ENCODE results near the gene CAPN1.

Gene CAPN1

DNA sequence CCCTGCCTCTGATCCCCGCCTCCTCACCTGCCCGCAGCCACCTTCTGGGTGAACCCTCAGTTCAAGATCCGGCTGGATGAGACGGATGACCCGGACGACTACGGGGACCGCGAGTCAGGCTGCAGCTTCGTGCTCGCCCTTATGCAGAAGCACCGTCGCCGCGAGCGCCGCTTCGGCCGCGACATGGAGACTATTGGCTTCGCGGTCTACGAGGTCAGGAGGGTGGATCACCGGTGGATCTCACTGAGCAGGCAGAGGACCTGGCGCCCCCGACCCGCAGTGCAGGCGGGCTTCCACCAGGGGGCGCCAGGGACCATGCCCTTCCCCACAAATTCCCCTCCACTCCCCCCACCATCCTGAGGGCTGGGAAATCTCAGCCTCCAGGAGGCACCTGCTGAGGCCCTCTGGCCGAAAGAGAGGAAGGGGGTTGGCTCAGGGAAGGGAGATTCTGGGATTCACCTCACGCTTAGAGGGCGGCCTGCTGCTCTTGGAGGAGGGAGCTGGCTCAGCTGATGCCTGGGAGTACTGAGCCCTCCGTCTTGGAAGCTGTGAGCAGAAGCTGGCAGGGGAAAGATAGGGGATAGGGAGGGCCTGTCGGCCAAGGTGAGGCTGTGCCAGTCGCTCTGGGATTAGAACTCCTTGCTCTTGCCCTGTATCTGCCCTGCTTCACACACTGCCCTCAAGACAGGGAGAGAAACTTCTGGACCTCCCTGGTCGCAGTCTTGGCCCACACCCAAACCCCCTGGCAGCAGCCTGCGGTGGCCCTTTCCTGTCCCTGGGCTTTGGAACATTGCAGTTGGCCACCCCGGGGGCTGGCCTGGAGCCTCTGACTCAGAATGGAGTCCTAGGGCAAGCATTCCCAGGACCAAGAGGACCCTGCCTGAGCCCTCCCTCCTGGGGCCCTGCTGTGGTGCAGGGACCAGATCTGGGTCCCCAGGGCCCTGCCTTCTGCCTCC lies 23.2 kb downstream of the CAPN1 start:
- DNase-seq, result no peak

DNA sequence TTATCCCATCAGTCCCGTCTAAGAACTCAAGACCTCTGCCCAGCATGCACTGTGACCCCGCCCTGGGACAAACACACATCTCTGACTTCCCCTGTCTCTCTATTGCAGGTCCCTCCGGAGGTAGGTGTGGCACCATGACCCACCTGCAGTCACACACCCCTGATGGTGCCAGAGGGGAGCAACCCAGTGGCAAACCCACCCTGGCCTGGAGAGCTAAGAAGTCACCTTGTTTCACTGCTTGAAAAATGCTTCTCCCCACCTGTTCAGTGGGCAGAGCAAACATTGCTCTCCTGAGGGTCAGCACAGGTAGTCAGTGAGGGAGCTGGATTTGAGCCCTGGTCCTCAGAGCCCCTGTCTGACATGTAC lies 23.9 kb downstream of the CAPN1 start:
- DNase-seq, result no peak

DNA sequence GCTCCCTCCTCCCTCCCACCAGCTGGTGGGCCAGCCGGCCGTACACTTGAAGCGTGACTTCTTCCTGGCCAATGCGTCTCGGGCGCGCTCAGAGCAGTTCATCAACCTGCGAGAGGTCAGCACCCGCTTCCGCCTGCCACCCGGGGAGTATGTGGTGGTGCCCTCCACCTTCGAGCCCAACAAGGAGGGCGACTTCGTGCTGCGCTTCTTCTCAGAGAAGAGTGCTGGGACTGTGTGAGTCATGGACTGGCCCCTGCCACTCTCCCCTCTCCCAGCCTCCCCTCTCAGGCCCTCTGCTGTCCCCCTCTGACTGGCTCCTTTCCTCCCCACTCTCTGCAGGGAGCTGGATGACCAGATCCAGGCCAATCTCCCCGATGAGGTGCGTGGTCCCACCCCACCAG lies 24.7 kb downstream of the CAPN1 start:
- no peak for DNase-seq

DNA sequence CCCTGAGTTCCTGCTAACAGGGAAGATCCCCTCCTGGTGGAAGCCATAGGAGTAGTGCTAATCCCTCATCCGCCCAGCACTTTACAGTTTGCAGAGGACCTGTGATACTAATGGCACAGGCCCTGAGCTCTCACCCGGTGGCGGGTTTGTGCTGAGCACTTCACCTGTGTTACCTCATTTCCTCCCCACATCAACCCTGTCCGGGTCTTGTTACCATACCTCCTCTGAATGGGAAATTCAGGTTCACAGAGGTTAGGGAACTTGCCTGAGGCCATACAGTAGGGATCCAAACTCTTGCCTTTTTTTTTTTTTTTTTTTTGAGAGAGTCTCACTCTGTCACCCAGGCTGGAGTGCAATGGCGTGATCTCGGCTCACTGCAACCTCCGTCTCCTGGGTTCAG lies 25.2 kb downstream of the CAPN1 start:
- DNase-seq, result no peak

DNA sequence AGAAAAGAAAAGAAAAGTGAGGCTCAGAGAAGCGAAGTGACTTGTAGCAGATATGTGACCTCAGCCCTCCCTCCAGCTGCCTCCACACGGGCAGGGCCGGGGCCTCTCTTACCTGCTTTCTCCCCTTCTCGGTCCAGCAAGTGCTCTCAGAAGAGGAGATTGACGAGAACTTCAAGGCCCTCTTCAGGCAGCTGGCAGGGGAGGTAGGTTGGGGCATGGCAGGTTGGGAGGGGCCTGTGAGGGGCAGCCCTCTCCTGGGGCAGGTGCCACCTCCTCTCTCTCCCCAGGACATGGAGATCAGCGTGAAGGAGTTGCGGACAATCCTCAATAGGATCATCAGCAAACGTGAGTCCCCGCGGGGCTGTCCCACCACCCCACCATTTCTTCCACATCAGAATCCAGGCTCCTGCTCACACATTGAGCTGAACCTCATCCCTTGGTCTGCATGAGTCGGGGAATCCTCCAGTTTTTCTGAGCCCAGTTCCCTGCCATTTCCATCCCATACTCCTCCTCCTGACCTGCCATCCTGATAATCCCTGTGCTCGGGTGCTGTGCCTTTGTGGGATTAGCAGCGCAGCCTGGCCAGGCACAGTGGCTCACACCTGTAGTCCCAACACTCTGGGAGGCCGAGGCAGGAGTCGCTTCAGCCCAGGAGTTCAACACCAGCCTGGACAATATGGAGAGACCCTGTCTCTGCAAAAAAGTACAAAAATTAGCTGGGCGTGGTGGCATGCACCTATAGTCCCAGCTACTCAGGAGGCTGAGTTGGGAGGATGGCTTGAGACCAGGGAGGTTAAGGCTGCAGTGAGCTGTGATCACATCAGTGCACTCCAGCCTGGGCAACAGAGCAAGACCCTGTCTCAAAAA lies 26.4 kb downstream of the CAPN1 start:
- DNase-seq, result no peak

DNA sequence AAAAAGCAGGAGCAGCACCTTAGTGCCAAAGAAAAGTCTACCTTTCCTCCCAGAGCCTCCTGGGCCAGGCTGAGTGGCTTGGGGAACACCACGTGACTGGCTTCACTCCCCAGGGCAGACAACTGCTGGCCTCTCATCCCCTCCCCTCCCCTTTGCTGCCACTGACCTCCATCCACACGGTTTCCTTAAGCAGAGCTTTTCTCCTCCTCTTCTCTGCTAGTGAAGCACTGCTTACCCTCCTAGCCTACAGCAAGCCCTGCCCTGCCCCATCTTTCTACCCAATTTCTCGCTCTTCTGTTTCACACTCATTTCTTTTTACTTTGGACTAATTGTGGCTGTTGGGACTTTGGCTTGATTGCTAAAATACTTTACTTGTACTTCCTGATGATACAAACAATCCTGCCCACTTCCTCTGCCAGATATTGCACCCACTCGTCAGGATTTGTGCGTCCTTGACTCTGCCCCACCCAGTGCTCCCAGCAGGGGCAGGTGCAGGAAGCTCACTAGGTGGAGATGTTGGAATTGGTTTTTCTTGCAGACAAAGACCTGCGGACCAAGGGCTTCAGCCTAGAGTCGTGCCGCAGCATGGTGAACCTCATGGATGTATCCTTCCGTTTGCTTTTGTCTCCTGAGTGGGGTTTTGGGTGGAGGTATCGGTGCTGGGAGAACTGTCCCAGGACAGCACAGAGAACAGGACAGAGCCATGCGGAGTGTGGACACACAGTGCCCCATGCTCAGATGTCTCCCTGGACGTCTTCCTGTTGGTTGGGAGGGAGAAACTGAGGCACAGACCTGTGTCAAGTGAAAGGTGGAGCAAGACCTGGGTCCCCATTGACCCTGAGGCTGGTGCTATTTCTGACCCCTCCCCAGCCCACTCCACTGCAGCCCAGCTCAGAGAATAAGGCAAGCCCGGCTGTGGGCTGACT lies 27.3 kb downstream of the CAPN1 start:
- no peak for DNase-seq

DNA sequence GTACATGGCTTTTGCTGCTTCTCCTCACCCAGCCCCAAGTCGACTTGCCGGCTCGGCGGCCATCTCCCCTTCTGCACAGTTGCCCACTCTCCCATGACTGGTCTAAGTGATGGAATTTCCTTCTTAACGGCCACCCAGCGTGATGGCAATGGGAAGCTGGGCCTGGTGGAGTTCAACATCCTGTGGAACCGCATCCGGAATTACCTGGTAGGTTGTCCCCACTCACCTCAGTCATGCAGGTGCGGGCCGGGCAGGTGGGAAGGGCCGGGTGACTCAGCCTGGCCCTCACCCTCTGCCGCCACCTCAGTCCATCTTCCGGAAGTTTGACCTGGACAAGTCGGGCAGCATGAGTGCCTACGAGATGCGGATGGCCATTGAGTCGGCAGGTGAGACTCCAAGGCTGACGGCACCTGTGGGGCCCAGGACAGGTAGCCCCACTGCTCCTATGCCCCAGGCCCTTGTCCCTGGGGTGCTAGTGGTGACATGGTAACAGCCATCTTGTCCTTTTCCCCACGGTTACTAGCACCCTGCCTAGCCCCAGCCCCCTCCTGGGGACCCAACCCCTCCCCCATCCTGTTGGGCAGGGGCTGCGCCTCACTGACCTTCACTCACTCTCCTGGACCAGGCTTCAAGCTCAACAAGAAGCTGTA lies 28.1 kb downstream of the CAPN1 start:
- DNase-seq, result no peak

DNA sequence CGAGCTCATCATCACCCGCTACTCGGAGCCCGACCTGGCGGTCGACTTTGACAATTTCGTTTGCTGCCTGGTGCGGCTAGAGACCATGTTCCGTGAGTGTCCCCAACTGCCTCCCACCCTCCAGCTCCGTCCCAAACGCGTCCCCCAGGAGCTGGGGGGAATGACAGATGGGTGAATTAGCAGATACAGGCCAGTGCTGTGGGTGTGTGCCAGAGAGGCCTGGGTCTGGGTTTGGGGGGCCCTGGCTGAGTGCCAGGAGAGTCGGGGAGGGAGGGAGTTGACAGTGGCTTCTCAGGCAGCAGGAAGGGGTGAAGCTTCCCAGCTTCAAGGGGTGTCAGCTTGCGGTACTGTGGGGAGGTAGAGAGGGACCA lies 28.6 kb downstream of the CAPN1 start:
- no peak for DNase-seq

DNA sequence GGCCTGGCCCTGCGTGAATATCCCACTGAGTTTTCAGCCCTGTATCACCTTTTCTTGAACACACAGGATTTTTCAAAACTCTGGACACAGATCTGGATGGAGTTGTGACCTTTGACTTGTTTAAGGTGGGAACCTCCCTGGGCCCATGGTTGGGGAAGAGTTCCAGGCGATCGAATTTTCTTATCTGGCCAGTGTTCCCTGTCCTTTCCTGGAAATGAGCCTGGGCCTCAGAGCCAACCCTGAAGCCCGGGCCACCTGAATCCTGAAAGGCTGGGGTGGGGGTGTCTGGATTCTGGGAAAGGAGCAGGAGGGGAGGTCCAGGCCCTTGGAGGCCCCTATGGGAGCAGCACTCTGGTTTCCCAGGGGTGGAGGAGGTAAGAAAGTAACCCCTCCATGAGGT lies 29.0 kb downstream of the CAPN1 start:
- DNase-seq, result no peak

DNA sequence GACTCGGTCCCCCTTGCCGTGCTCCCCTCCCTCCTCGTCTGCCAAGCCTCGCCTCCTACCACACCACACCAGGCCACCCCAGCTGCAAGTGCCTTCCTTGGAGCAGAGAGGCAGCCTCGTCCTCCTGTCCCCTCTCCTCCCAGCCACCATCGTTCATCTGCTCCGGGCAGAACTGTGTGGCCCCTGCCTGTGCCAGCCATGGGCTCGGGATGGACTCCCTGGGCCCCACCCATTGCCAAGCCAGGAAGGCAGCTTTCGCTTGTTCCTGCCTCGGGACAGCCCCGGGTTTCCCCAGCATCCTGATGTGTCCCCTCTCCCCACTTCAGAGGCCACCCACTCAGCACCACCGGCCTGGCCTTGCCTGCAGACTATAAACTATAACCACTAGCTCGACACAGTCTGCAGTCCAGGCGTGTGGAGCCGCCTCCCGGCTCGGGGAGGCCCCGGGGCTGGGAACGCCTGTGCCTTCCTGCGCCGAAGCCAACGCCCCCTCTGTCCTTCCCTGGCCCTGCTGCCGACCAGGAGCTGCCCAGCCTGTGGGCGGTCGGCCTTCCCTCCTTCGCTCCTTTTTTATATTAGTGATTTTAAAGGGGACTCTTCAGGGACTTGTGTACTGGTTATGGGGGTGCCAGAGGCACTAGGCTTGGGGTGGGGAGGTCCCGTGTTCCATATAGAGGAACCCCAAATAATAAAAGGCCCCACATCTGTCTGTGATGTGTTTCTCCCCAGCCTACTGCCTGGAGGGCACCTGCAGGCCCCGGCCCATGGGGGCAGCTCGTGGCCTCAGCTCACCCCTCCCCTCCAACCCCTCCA lies 29.8 kb downstream of the CAPN1 start:
- DNase-seq, result no peak

DNA sequence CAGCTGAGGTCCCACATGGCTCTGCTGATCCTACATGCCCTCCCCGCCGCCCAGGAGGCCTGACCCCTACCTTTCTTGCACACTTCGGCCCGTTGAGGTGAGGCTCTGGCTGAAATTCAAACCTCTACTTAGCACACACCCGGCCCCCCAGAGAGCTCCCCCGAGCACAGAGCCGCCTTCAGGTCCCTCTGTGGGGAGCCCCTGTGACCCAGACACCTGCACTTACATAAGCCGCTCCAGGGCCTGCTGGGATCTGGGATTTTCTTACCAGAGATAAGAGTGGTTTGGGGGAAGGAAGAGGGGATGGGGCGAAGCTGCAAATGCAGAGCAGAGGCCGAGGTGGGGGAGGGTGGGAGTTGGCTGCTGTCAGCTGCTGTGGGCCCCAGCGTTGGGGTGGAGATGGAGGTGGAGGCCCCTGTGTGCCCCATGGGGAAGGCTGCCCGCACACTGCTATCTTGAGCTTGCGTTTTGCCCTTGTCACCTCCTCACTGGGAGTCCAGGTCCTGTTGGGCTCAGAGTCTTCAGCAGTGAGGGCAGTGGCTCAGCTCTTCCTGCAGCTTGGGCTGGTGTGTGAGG lies 30.6 kb downstream of the CAPN1 start:
- no peak for DNase-seq

DNA sequence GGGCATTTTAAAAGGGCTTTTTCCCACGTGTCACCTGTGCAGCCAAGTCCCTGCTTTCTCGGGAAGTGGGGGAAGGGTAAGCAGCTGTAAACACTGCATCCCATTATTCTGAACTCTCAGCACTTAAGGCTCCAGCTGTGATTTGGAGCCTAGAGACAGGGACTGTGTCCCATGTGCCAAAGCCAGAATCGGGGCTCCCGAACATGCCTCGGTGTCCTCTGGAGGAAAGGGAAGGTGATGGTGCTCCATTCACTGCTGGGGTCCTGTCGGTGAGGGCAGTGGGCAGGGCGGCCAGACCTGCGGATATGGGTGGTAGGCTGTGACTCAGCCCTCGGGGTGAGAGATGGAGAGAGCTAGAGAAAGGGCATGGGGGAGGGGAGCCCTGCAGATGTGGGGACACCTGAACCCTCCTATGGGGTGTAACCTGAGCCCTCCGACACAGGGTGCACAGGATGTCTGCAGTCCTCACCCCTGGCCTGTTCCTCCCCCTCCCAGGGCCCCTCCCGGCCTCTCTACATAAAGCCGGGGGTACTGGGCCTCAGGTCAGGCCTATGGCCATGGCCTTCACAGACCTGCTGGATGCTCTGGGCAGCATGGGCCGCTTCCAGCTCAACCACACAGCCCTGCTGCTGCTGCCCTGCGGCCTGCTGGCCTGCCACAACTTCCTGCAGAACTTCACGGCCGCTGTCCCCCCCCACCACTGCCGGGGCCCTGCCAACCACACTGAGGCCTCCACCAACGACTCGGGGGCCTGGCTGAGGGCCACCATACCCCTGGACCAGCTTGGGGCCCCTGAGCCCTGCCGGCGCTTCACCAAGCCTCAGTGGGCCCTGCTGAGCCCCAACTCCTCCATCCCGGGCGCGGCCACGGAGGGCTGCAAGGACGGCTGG lies 31.8 kb downstream of the CAPN1 start:
- DNase-seq, result no peak

DNA sequence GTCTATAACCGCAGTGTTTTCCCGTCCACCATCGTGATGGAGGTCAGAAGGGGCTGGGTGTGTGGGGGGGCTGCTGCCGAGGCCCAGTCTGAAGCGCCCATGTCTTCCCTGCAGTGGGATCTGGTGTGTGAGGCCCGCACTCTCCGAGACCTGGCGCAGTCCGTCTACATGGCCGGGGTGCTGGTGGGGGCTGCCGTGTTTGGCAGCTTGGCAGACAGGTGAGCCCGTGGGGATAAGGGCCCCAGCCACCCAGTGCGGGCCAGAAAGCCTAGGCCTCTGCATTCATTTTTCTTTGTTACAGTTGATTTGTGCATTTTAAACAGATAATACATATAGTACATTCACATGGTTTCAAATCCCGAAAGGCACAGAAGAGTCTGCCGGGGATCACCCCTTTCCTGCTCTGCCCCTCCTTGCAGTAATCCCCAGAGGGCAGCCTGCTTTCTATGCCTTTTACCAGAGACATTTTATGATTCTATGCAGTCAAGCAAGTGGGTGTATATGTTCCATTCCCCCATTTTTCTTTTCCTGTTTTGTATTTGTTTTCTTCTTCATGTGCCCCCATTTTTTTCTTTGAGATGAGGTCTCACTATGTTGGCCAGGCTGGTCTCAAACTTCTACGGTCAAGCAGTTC lies 32.6 kb downstream of the CAPN1 start:
- no peak for DNase-seq

DNA sequence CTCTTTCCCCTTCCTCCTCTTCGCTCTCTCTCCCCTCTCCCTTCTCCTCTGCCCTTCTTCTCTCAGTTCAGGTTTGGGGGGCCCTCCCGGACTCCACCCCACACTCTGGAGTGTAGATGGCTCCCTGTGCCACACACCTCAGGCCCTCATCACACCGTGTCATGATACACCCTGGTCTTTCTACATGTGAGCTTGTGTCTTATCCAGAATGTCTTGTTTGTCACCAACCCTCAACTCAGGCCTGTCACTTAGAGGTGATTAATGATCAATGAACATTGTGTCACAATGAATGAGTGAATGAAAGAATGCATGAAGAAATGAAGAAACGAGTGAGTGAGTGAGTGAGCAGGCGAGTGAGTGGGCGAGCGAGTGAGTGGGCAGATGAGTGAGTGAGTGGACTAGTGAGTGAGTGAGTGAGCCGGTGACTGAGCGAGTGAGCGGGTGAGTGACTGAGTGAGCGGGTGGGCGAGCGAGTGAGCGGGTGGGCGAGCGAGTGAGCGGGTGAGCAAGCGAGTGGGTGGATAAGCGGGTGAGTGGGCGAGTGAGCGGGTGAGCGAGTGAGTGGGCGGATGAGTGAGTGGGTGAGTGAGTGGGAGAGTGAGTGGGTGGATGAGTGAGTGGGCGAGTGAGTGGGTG lies 33.8 kb downstream of the CAPN1 start:
- DNase-seq, result no peak

DNA sequence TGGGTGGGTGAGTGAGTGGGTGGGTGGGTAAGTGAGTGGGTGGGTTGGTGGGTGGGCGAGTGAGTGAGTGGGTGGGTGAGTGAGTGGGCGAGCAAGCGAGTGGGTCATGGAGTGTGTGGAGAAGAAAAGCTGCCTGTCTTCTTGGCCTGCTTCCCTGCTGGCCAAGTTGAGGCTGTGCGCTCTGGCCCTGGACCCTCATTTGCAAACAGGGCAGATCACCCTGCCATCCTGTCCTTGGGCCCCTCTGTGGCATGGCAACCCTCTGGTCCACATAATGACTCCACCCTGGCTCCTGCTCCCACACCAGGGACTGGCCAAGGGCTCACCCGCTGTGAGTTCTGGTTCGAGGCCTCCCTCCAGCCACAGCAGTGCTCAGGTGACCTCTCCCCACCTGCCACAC lies 35.1 kb downstream of the CAPN1 start:
- no peak for DNase-seq

DNA sequence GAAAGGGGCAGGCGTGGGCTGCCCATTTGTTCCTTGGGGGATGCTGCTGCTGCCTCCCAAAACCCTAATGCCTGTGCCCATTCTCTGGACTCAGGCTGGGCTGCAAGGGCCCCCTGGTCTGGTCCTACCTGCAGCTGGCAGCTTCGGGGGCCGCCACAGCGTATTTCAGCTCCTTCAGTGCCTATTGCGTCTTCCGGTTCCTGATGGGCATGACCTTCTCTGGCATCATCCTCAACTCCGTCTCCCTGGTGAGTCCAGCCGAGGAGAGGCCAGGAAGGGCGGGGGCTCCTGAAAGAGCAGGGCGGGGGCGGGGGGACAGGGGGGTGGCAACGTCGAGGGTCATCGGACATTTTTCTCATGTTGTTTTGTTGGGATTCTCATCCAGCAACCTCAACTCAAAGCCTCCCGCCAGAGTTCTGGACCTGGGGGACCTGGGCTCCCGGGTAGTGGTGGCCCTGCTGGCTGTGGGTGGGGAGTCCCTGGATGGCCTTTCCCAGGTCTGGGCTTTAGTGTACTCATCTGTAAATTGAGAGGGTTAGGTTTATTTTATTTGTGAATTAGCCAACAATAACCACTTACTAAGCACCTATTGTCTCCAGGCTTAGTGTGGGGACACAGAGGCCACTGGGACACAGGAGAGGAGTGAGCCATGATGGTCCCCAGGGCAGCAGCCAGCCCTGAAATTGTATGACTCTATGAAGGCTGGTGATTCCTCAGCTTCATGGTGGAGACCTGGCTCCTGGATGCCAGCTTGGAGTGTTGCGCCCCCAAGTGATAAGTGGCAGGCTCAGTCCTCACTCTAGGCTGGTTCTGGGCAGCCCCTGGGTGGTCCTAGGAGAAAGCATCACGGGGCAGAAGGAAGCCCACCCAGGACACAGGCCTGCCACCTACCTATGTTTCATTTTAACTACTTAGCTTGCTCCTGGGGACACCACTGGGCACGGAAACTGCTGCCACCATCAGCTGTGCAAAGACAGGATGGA lies 36.0 kb downstream of the CAPN1 start:
- no peak for DNase-seq

DNA sequence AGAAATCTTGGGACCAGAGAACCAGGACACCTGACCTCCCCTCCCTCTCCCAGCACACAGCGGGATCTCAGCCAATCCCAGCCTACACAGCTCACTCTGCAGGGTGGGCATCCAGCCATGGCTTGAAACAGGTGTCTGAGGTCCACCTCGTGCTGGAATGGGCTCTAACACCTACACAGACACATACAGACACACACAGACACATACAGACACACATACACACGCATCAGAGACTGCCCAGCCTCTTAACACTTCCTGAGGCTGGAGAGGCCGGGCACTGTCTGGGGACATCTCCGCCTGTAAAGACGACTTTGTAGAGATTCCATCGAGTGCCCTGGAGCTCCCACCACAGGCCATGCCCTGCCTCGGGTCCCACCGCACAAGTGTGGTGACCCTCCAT lies 36.7 kb downstream of the CAPN1 start:
- DNase-seq, result no peak

DNA sequence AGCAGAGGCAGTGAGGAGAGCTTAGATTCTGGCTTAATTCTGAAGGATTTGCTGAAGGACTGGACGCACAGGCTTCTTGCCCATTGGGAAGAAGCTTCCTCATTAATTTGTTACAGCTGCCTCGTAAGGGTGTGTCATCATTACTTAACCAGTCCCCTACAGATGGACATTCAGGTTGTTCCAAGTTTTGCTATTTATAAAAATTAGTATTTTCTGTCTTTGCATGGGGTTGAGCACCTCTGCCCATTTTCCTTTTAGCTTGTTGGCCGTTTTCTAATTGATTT lies 38.1 kb downstream of the CAPN1 start:
- no peak for DNase-seq

Data from SHP77 treated with DMSO at 0.1 percent for 48 hours (cell line).